Colonic mucosa (tissue), 4 donors: ENCODE data around the gene GSG1L. TPM values are rescaled to one million over a fixed set of nuclear protein-coding genes. Genes with fewer than 3 reads are reported as not detected.

Source experiments
- DNase-seq: peaks from one replicate; pipeline ENCODE4 v3.0.0-alpha.2; 2020
- H3K27ac ChIP-seq: fragments of 200-600 bp; one replicate; pipeline ENCODE4 v1.8.0; 2021
- H3K27me3 ChIP-seq: fragments of 200-600 bp; one replicate; pipeline ENCODE4 v1.8.0; 2021
- H3K36me3 ChIP-seq: fragments of 200-600 bp; one replicate; pipeline ENCODE4 v1.8.0; 2021
- H3K4me1 ChIP-seq: fragments of 200-600 bp; one replicate; pipeline ENCODE4 v1.8.0; 2021; ENCODE audit warnings: mild to moderate bottlenecking
- H3K4me3 ChIP-seq: fragments of 200-600 bp; one replicate; pipeline ENCODE4 v1.8.0; 2021
- H3K9ac ChIP-seq, 2 donors: one replicate each; pipeline ENCODE4 v1.7.0; 2013; ENCODE audit warnings: control low read depth in 2 of 2, low read depth in 2 of 2, low read length in 2 of 2
- H3K9me3 ChIP-seq: fragments of 200-600 bp; one replicate; pipeline ENCODE4 v1.8.0; 2021
- intact Hi-C: fragments of 100-400 bp; cut with DNase I; formaldehyde crosslinking; loops from one replicate; pipeline ENCODE4 v1.14.1; 2022
- total RNA-seq, 2 donors: library from RNA; stranded (reverse); fragmentation: NEBNext Ultra II Directional in 1 of 2; extraction: Animal tissue kit (Norgen Biotek cat#: 25700) in 1 of 2; gene quantifications; one replicate each; pipeline ENCODE4 v1.2.1, GENCODE V29; 2021
- TF ChIP-seq, protein P1 (sequence below): fragments of 200-600 bp; IDR thresholded peaks from one replicate; pipeline ENCODE4 v1.8.0; 2022; ENCODE audit warnings: antibody characterized with exemption, mild to moderate bottlenecking
- donor health status: healthy.
- donor health status: DM: no; HTN: no; CAD: no.
- donor health status: DM: no; HTN: no; CAD: no.

GSG1L gene
- total RNA-seq, 2 donors from 2014 or later, result 0.13 to 0.15 TPM

DNA sequence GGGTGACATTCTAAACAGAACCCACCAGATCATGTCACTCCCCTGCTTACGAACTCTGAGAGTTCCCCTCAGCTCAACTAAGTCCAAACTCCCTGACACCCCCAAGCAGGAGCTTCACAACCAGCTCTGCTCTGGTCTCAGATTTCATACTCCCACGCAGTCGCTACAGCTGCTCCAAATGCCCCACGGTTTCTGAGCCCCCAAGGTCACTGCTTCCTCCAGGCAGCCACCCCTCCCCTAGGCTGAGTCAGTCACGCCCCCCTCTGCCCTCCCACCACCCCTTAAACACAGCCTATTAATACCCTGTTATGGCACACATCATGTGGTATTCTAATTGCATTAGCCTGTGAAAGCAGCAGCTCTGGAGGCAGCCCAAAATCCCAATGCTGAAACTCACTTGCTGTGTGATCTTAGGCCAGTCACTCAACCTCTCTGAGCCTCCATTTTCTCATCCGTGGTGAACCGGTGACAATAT lies 51.5 kb downstream of the GSG1L start:
- TF ChIP-seq, protein P1, sequence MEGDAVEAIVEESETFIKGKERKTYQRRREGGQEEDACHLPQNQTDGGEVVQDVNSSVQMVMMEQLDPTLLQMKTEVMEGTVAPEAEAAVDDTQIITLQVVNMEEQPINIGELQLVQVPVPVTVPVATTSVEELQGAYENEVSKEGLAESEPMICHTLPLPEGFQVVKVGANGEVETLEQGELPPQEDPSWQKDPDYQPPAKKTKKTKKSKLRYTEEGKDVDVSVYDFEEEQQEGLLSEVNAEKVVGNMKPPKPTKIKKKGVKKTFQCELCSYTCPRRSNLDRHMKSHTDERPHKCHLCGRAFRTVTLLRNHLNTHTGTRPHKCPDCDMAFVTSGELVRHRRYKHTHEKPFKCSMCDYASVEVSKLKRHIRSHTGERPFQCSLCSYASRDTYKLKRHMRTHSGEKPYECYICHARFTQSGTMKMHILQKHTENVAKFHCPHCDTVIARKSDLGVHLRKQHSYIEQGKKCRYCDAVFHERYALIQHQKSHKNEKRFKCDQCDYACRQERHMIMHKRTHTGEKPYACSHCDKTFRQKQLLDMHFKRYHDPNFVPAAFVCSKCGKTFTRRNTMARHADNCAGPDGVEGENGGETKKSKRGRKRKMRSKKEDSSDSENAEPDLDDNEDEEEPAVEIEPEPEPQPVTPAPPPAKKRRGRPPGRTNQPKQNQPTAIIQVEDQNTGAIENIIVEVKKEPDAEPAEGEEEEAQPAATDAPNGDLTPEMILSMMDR, result no peak
- Histone ChIP-seq H3K9ac (no peak overlapping the region), H3K27ac (no peak overlapping the region), H3K36me3 (no peaks in the 10 kb centered on the region), H3K27me3 (no peaks in the 10 kb centered on the region), H3K4me3 (no peak overlapping the region), H3K9me3 (no peaks in the 10 kb centered on the region), H3K4me1 (no peaks in the 10 kb centered on the region)
- no peak for DNase-seq
- intact Hi-C loops, result no loop called here

DNA sequence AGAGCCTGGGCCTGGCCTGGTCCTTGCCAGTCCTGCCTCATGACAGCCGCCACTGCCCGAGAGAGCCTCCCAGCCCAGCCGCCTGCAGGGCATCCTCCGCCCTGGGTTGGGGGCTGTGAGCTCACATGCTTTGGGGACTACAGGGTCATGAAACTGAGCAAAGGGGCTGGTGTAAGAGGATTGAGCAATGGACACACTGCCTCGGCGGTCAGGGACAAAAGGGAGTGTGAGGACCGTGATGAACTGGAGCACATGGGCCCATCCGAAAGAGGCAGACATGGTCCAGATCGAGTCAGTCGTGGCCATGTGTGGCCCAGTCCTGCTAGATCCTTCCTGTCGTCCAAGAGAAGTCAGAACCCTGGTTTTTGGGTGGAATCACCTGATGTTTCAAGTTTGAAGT lies 52.3 kb downstream of the GSG1L start:
- H3K36me3 ChIP-seq, result no peaks in the 10 kb centered on the region
- no peaks in the 10 kb centered on the region for H3K9me3 ChIP-seq
- no peak overlapping the region for H3K9ac ChIP-seq
- intact Hi-C loops, result no loop called here
- no peaks in the 10 kb centered on the region for H3K4me1 ChIP-seq
- H3K27ac ChIP-seq, result no peak overlapping the region
- TF ChIP-seq, protein P1, result no peak
- H3K27me3 ChIP-seq, result no peaks in the 10 kb centered on the region
- no peak for DNase-seq
- no peak overlapping the region for H3K4me3 ChIP-seq

DNA sequence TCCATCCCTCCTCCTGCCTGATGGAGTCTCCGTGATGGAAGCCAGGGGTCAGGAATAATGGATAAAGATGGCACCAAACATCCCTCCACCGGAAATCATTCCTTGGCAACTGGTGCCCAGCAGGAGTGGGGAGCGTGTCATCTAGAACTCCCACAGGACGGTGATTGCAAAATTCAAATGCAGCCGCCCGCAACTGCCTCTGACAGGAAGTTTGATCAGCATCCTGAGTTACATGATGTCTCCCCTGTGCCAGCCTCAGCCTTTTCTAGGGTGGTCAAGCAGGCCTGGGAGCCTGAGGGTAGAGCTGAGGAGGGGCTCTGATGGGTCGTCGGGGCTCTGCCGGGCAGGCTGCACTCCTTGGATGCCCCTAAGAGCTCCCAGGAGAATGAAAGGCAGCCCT lies 52.8 kb downstream of the GSG1L start:
- no peaks in the 10 kb centered on the region for H3K27me3 ChIP-seq
- no peak overlapping the region for H3K9ac ChIP-seq
- no peaks in the 10 kb centered on the region for H3K36me3 ChIP-seq
- intact Hi-C loops, result no loop called here
- no peak overlapping the region for H3K4me3 ChIP-seq
- no peak for DNase-seq
- H3K4me1 ChIP-seq, result no peaks in the 10 kb centered on the region
- TF ChIP-seq, protein P1, result no peak
- no peaks in the 10 kb centered on the region for H3K9me3 ChIP-seq
- no peak overlapping the region for H3K27ac ChIP-seq

DNA sequence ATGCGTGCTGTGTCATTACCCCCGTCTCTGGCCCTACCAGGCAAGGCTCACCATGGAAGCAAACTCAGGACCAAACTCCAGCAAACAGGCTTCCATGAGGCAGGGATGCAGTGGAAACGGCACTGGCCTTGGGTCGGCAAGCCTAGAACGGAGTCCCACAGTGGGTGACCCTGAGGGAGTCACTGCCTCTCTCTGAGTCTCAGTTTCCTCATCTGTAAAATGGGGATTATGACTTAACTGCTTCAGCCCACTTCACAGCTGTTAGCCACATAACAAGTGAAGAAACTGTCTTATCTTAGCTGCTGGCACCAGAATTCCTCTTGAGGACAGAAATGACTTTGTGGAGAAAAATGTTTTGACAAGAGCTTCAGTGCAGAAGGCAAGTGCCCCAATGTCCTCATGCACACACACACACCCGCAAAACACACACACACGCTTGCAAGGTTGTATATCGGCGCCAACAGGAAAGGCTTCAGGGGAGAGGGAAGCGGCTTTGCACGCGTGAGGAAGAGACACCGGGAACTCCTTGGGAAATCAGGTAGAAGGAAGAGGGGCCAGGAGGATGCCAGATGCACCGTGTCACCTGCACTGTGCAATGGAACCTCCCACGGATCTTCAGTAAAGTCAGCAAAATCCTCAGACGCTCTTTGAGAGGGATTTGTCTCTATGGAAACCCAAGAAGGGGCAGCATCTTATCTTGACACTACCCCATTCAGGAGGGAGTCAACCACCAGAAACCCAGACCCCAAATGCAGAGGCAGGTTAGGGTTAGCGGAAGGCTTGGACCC lies 53.7 kb downstream of the GSG1L start:
- Histone ChIP-seq H3K9me3 (no peaks in the 10 kb centered on the region), H3K4me3 (no peak overlapping the region), H3K27ac (no peak overlapping the region), H3K9ac (no peak overlapping the region), H3K27me3 (no peaks in the 10 kb centered on the region), H3K36me3 (no peaks in the 10 kb centered on the region), H3K4me1 (no peaks in the 10 kb centered on the region)
- DNase-seq, result no peak
- intact Hi-C loops, result no loop called here
- TF ChIP-seq, protein P1, result no peak

DNA sequence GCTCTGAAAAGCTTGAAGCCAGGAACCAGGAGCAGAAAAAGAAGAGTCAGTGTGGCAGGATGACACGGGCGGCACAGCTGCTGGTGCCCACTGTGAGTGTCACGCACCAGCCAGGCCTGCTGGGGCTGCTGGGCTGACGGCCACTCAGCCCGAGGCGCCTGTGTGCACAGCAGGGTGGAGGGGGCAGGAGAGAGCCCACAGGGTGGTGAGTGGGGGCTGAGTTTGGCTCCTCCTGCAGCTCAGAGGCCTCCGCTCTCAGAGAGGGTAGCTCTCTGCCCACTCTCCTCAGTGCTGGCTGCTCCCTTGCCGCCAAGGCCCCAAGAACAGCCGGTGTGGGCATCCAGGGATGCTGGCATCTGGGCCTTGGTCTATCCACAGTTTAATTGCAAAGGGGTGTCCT lies 59.6 kb downstream of the GSG1L start:
- TF ChIP-seq, protein P1, result no peak
- DNase-seq, result no peak
- Histone ChIP-seq H3K27me3 (no peaks in the 10 kb centered on the region), H3K36me3 (no peaks in the 10 kb centered on the region), H3K9ac (no peak overlapping the region), H3K27ac (no peak overlapping the region), H3K4me3 (no peak overlapping the region), H3K9me3 (no peaks in the 10 kb centered on the region), H3K4me1 (no peaks in the 10 kb centered on the region)
- intact Hi-C loops, result no loop called here
